Skeletal muscle satellite cell (primary cell): ENCODE results near the gene CLVS2. TPM values are rescaled to one million over a fixed set of nuclear protein-coding genes. Genes with fewer than 3 reads are reported as not detected.

Experiments
- H3K27me3 ChIP-seq: 2 replicates; pipeline ENCODE4 v1.7.0; 2013; ENCODE audit warnings: low read length; ENCODE audit not compliant: control insufficient read depth, insufficient read depth
- H3K36me3 ChIP-seq: 2 replicates; pipeline ENCODE4 v1.7.0; 2013; ENCODE audit warnings: mild to moderate bottlenecking, control low read depth, low read length; ENCODE audit not compliant: insufficient read depth
- H3K4me1 ChIP-seq: 2 replicates; pipeline ENCODE4 v1.7.0; 2013; ENCODE audit warnings: low read length; ENCODE audit not compliant: control insufficient read depth, insufficient read depth
- H3K4me2 ChIP-seq: 2 replicates; pipeline ENCODE4 v1.7.0; 2013; ENCODE audit warnings: mild to moderate bottlenecking, low read length
- H3K4me3 ChIP-seq: 2 replicates; pipeline ENCODE4 v1.7.0; 2013; ENCODE audit warnings: low read length
- H3K9ac ChIP-seq: 2 replicates; pipeline ENCODE4 v1.7.0; 2013; ENCODE audit warnings: mild to moderate bottlenecking, low read depth, low read length, moderate library complexity
- H3K9me3 ChIP-seq: replicated peaks from 2 replicates; pipeline ENCODE4 v1.7.0; 2013; ENCODE audit warnings: mild to moderate bottlenecking, control low read depth, low read length
- total RNA-seq: library from RNA; depleted of rRNA; stranded (reverse); fragments of >200 nt; gene quantifications from 2 replicates; pipeline ENCODE4 v1.2.3, GENCODE V29; 2012; rRNA removed

Gene CLVS2, protein sequence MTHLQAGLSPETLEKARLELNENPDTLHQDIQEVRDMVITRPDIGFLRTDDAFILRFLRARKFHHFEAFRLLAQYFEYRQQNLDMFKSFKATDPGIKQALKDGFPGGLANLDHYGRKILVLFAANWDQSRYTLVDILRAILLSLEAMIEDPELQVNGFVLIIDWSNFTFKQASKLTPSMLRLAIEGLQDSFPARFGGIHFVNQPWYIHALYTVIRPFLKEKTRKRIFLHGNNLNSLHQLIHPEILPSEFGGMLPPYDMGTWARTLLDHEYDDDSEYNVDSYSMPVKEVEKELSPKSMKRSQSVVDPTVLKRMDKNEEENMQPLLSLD
- 0.51 and 1.5 TPM in 2 replicates for total RNA-seq

GRCh38 chr6:122995921-122996793 lies at the start of gene CLVS2:
Gene CLVS2, plus strand, starts transcription at chr6:122996235. Its CDS starts 1,543 bp downstream, at chr6:122997778.
- Histone ChIP-seq H3K4me2 (peak within 1 kb of the TSS; percentile 93), H3K36me3 (no peaks in the 10 kb centered on the region), H3K9me3 (no peaks in the 10 kb centered on the region), H3K4me3 (peak within 1 kb of the TSS; percentile 80), H3K27me3 (no peaks in the 10 kb centered on the region), H3K9ac (peak within 1 kb of the TSS; percentile 83), H3K4me1 (peaks cover 18% of the 10 kb centered on the region)

DNA sequence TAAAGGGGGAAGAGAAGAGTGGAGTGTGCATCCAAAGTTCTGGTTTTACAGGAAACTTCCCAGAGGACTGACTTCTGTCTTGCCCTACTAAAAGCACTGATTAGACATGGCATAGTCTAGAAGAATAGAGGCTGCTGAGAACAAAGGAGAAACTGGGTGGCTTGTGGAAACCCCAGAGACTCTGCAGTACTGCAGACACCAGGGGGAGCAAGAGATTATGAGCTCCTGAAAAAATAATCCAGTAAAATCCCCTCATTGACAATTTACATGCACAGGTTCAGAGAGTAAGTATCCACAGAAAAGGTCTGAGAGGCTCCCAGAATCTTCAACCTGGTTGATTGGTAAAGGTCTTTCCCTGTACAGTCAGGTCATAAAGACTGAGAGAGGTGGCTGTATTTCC lies 48.7 kb upstream of the CLVS2 start:
- H3K9me3 ChIP-seq: no peaks in the 10 kb centered on the region
- H3K4me3 ChIP-seq: no peak overlapping the region
- no peaks in the 10 kb centered on the region for H3K36me3 ChIP-seq
- H3K9ac ChIP-seq: no peak overlapping the region
- H3K4me1 ChIP-seq: no peaks in the 10 kb centered on the region
- H3K27me3 ChIP-seq: no peaks in the 10 kb centered on the region
- no peak overlapping the region for H3K4me2 ChIP-seq

DNA sequence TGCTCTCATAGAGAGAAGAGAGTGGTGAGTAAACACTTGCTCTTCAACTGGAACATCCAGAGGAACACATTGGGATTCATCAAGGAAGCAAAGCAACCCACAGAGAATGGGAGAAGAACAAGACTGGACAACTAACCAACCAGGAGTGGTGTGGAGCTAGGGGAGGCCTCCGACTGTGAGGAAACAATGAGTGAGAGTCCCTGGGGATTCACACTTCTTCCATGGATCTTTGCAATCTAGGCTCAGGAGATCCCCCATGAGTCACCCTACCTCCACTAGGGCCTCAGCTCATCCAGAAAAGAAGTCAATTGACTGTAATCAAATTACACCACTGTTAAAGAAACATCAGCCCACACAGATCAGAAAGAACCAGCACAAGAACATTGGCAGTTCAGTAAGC lies 42.3 kb upstream of the CLVS2 start:
- Histone ChIP-seq H3K4me3 (no peak overlapping the region), H3K4me1 (no peaks in the 10 kb centered on the region), H3K9me3 (no peaks in the 10 kb centered on the region), H3K9ac (no peak overlapping the region), H3K27me3 (no peaks in the 10 kb centered on the region), H3K36me3 (no peaks in the 10 kb centered on the region), H3K4me2 (no peak overlapping the region)

DNA sequence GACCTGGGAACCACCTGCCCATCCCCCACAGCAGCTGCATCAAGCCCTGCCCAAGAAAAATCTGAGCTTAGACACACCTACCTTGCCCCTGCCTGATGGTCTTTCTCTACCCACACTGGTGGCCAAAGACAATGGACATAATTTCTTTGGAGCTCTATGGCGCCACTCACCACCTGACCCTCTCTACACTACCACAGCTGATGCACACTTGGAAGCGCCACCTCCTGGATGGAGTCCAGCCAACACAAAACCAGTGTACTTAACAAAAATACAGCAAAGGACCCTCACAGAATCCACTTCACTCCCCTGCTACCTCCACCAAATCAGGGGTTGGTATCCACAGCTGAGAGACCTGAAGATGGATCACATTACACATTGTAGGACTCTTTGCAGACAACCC lies 39.7 kb upstream of the CLVS2 start:
- Histone ChIP-seq H3K4me3 (no peak overlapping the region), H3K4me2 (no peak overlapping the region), H3K9ac (no peak overlapping the region), H3K9me3 (no peaks in the 10 kb centered on the region), H3K4me1 (no peaks in the 10 kb centered on the region), H3K27me3 (no peaks in the 10 kb centered on the region), H3K36me3 (no peaks in the 10 kb centered on the region)

- Histone ChIP-seq H3K36me3 (no peaks in the 10 kb centered on the region), H3K4me2 (no peak overlapping the region), H3K9me3 (no peaks in the 10 kb centered on the region), H3K9ac (no peak overlapping the region), H3K4me3 (no peak overlapping the region), H3K4me1 (no peaks in the 10 kb centered on the region), H3K27me3 (no peaks in the 10 kb centered on the region)
Measured at GRCh38 chr6:122962000-122962624, 33.9 kb upstream of the CLVS2 start.

- Histone ChIP-seq H3K36me3 (no peaks in the 10 kb centered on the region), H3K9me3 (no peaks in the 10 kb centered on the region), H3K4me1 (no peaks in the 10 kb centered on the region), H3K27me3 (no peaks in the 10 kb centered on the region), H3K9ac (no peak overlapping the region), H3K4me3 (no peak overlapping the region), H3K4me2 (no peak overlapping the region)
Measured at GRCh38 chr6:122969999-122970533, 26.0 kb upstream of the CLVS2 start.

DNA sequence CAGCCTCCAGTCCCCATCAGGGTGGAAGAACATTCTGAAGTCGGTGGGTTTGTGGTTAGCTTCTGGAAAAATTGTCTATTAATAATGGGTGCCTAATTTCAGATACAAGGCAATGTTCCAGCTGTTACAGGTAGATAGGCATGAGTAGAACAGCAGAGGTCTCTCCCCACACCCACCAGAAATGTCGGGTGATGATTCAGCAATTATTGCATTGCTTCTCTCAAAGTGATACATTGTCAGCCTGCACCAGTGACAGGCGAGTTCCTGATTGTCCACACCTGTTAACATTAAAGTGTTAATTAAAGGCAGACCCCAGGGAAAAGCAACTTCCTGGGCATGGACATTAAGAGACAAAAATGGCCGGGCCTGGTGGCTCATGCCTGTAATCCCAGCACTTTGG lies 18.9 kb upstream of the CLVS2 start:
- no peaks in the 10 kb centered on the region for H3K36me3 ChIP-seq
- no peak overlapping the region for H3K9ac ChIP-seq
- no peaks in the 10 kb centered on the region for H3K27me3 ChIP-seq
- no peaks in the 10 kb centered on the region for H3K9me3 ChIP-seq
- H3K4me1 ChIP-seq: no peaks in the 10 kb centered on the region
- no peak overlapping the region for H3K4me2 ChIP-seq
- H3K4me3 ChIP-seq: no peak overlapping the region

DNA sequence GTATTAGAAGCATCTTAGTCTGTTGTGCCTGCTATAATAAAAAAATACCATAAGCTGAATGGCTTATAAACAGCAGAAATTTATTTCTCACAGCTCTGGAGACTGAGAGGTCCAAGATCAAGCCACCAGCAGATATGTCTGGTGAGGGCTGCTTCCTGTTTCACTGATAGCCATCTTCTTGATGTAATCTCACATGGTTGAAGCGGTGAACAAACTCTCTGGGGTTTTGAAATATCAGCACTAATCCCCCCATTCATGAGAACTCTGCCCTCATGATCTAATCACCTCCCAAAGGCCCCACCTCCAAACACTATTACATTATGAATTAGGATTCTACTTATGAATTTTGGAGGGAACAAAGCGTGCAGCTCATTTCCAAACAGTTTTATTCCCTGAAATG lies 11.6 kb upstream of the CLVS2 start:
- H3K9me3 ChIP-seq: no peaks in the 10 kb centered on the region
- no peaks in the 10 kb centered on the region for H3K27me3 ChIP-seq
- no peaks in the 10 kb centered on the region for H3K36me3 ChIP-seq
- no peaks in the 10 kb centered on the region for H3K4me1 ChIP-seq
- H3K4me3 ChIP-seq: no peak overlapping the region
- no peak overlapping the region for H3K9ac ChIP-seq
- H3K4me2 ChIP-seq: no peak overlapping the region

GRCh38 chr6:122994256-122994655 lies 1.8 kb upstream of the CLVS2 start:
- H3K36me3 ChIP-seq: no peaks in the 10 kb centered on the region
- peaks cover 16% of the 10 kb centered on the region for H3K4me1 ChIP-seq
- H3K9me3 ChIP-seq: no peaks in the 10 kb centered on the region
- no peak overlapping the region for H3K4me2 ChIP-seq
- no peak overlapping the region for H3K4me3 ChIP-seq
- no peak overlapping the region for H3K9ac ChIP-seq
- no peaks in the 10 kb centered on the region for H3K27me3 ChIP-seq

DNA sequence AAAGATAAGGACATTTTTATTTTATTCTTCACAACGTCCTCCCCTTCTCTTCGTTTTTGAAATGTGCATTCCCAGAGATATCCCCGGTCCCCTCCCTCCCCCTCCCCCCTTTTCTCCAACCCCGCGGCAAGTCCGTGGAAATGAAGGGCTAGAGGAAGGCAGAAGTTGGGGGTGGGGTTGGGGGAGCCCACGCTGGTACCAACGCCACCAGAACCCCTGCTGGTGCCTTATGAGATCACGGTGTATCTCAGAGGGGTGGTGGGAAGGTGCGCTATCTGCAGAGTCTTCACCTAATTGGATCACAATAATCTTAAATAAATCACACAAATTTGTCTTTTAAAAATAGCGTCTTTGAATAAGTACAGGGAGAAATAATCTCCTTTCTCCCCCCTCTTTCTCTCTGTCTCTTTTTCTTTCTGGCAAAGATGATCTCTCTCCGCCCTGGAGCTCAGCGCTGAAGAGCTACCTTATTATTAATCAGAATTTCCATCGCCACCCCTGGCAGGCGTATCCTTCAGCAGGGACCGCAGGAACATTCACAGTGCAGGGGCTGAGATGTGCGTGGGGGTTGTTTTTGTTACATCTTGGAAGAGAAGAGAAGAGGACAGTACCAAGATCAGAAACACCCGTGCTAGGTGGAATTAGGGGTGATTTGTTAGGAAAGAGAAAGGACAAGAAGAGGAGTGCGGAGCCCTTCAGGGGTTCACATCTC lies 915 bp downstream of the CLVS2 start:
- peaks cover 18% of the 10 kb centered on the region for H3K4me1 ChIP-seq
- H3K36me3 ChIP-seq: no peaks in the 10 kb centered on the region
- H3K4me3 ChIP-seq: peak overlapping the region; percentile 80
- H3K4me2 ChIP-seq: peak overlapping the region; percentile 93
- H3K9me3 ChIP-seq: no peaks in the 10 kb centered on the region
- H3K9ac ChIP-seq: peak overlapping the region; percentile 83
- H3K27me3 ChIP-seq: no peaks in the 10 kb centered on the region
